Thyroid gland (tissue), 4 donors: ENCODE measurements around the gene GATA3. TPM values are rescaled to one million over a fixed set of nuclear protein-coding genes. Genes with fewer than 3 reads are reported as not detected.

Source experiments
- DNase-seq, 2 donors: peaks; one replicate each; pipeline ENCODE4 v3.0.0-alpha.2; 2019
- H3K27ac ChIP-seq, 3 donors: fragments of 200-600 bp; sonication (generic); 1 replicate in 2 of 3; 2 replicates in 1 of 3; pipeline ENCODE4 v1.5.1; 2016 to 2019; ENCODE audit warnings: mild to moderate bottlenecking in 1 of 3, moderate library complexity in 1 of 3
- H3K27me3 ChIP-seq: fragments of 200-600 bp; sonication (generic); one replicate; pipeline ENCODE4 v1.5.1; 2019
- H3K36me3 ChIP-seq, 2 donors: fragments of 200-600 bp; sonication (generic); one replicate each; pipeline ENCODE4 v1.5.1; 2016 to 2019
- H3K4me1 ChIP-seq, 2 donors: fragments of 200-600 bp; sonication (generic); one replicate each; pipeline ENCODE4 v1.5.1; 2017 to 2019
- H3K4me3 ChIP-seq, 3 donors: fragments of 200-600 bp; sonication (generic); replicated peaks in 1 of 3; 1 replicate in 2 of 3; 2 replicates in 1 of 3; pipeline ENCODE4 v1.5.1; 2016; ENCODE audit warnings: mild to moderate bottlenecking in 1 of 3
- H3K9me3 ChIP-seq: fragments of 200-600 bp; sonication (generic); one replicate; pipeline ENCODE4 v1.5.1; 2017
- CTCF ChIP-seq, 6 experiments: fragments of 200-600 bp in 3 of 6; fragments of 450-650 bp in 3 of 6; sonication (generic) in 3 of 6; IDR thresholded peaks; one replicate each; pipeline ENCODE4 v1.5.1; 2016 to 2019; ENCODE audit warnings: antibody characterized with exemption in 6 of 6, mild to moderate bottlenecking in 2 of 6, inconsistent platforms in 1 of 6, moderate library complexity in 1 of 6
- POLR2A ChIP-seq, 2 donors: fragments of 450-650 bp; IDR thresholded peaks; one replicate each; pipeline ENCODE4 v1.6.1; 2017; ENCODE audit warnings: antibody characterized with exemption in 2 of 2, mild to moderate bottlenecking in 2 of 2, moderate library complexity in 1 of 2
- WGBS, 2 donors: methylation state at CpG; one replicate each; pipeline ENCODE4 v1.1.5; 2017; 5-methylcytosine and 5-hydroxymethylcytosine counted together
- intact Hi-C: fragments of 100-400 bp; cut with DNase I; formaldehyde crosslinking; loops from one replicate; pipeline ENCODE4 v1.15.1; 2023
- total RNA-seq, 4 donors: library from RNA; depleted of rRNA; stranded (reverse); fragments of >200 nt; gene quantifications; one replicate each; pipeline ENCODE4 v1.2.3, GENCODE V29; 2016

Gene GATA3
- total RNA-seq, 4 donors from 2014 or later: 1.1 to 3.8 (median 1.9) TPM

- peaks cover 3% of the 10 kb centered on the region in 2 donors for H3K4me1 ChIP-seq
- H3K4me3 ChIP-seq: no peak overlapping the region
These were observed 4.0 kb downstream of the GATA3 start for GRCh38 chr10:8058274-8059111.

GRCh38 chr10:8059191-8059936 is 4.9 kb downstream of the GATA3 start:
- intact Hi-C loops: loop anchor here (10.0 kb wide), 1 partner anchor 815 kb away; no protein-coding TSS in a partner anchor
- no peaks in the 10 kb centered on the region for H3K9me3 ChIP-seq
- no peak overlapping the region for H3K4me3 ChIP-seq
- H3K4me1 ChIP-seq: peaks cover 0 to 3% of the 10 kb centered on the region in 2 donors
- TF ChIP-seq CTCF (IDR thresholded peaks at IDR 0.05) (no peak), POLR2A (IDR thresholded peaks at IDR 0.05) (no peak)
- WGBS, 2 donors: 78 to 86% methylated on average over 16 of the region's 16 CpGs
- no peaks in the 10 kb centered on the region for H3K27me3 ChIP-seq
- DNase-seq: no peak
- no peak overlapping the region for H3K27ac ChIP-seq
- peaks cover 0 to 1% of the 10 kb centered on the region in 2 donors for H3K36me3 ChIP-seq

More at GRCh38 chr10:8058274-8059111, 4.0 kb downstream of the GATA3 start:
- TF ChIP-seq POLR2A (IDR thresholded peaks at IDR 0.05): no peak
- no peak for TF ChIP-seq CTCF (IDR thresholded peaks at IDR 0.05)
- Histone ChIP-seq H3K9me3 (no peaks in the 10 kb centered on the region), H3K27ac (no peak overlapping the region), H3K27me3 (no peaks in the 10 kb centered on the region), H3K36me3 (no peaks in the 10 kb centered on the region)
- WGBS, 2 donors: 79 to 93% methylated on average over 41 to 45 of the region's 45 CpGs
- intact Hi-C loops: loop anchor here (10.0 kb wide), 1 partner anchor 816 kb away; no protein-coding TSS in a partner anchor
- DNase-seq: no peak

- Histone ChIP-seq H3K36me3 (peaks cover 0 to 4% of the 10 kb centered on the region in 2 donors), H3K4me1 (peaks cover 0 to 3% of the 10 kb centered on the region in 2 donors), H3K9me3 (no peaks in the 10 kb centered on the region), H3K27me3 (no peaks in the 10 kb centered on the region), H3K4me3 (no peak overlapping the region), H3K27ac (no peak overlapping the region)
- no peak for TF ChIP-seq CTCF (IDR thresholded peaks at IDR 0.05)
- TF ChIP-seq POLR2A (IDR thresholded peaks at IDR 0.05): no peak
- DNase-seq: no peak
- intact Hi-C loops: no loop called here
- WGBS, 2 donors: 60 to 63% methylated on average over 15 of the region's 15 CpGs
These were observed 5.7 kb downstream of the GATA3 start for GRCh38 chr10:8060010-8060703.

GRCh38 chr10:8060704-8061121 is 6.2 kb downstream of the GATA3 start:
- H3K4me1 ChIP-seq: peaks cover 0 to 3% of the 10 kb centered on the region in 2 donors
- no peaks in the 10 kb centered on the region for H3K9me3 ChIP-seq
- no peak overlapping the region for H3K27ac ChIP-seq
- WGBS, 2 donors: 71 to 74% methylated on average over 10 of the region's 10 CpGs
- intact Hi-C loops: no loop called here
- DNase-seq: no peak
- no peak overlapping the region for H3K4me3 ChIP-seq
- H3K27me3 ChIP-seq: no peaks in the 10 kb centered on the region
- H3K36me3 ChIP-seq: peaks cover 0 to 4% of the 10 kb centered on the region in 2 donors
- TF ChIP-seq POLR2A (IDR thresholded peaks at IDR 0.05) (no peak), CTCF (IDR thresholded peaks at IDR 0.05) (no peak)
